ENCODE data around the gene CBARP.

Gene CBARP

GRCh38 chr19:1231729-1232637 is 5.8 kb downstream of the CBARP start (continued):
- TF ChIP-seq KLF1 (tag by site-specific recombination; IDR thresholded peaks at IDR 0.05): no peak; the same call in 1 of the 2 replicates
- TF ChIP-seq ZNF514 (tag by site-specific recombination; IDR thresholded peaks at IDR 0.05): no peak
- TF ChIP-seq ZNF677 (tag by site-specific recombination; IDR thresholded peaks at IDR 0.05): no peak
- TF ChIP-seq KLF10 (tag by site-specific recombination; IDR thresholded peaks at IDR 0.05): no peak
- no peak for TF ChIP-seq ZNF626 (tag by site-specific recombination; IDR thresholded peaks at IDR 0.05)
- no peak for TF ChIP-seq PRDM2 (tag by site-specific recombination; IDR thresholded peaks at IDR 0.05; ENCODE audit: borderline replicate concordance)
- TF ChIP-seq ELK4 (IDR thresholded peaks at IDR 0.05; ENCODE audit: borderline replicate concordance, low read depth, low read length): no peak
- TF ChIP-seq ZNF548 (tag by site-specific recombination; IDR thresholded peaks at IDR 0.05): no peak
- no peak for TF ChIP-seq ZFP3 (tag by site-specific recombination; IDR thresholded peaks at IDR 0.05; ENCODE audit: low read depth)
- TF ChIP-seq ZNF792 (tag by site-specific recombination; IDR thresholded peaks at IDR 0.05): no peak
- no peak for TF ChIP-seq HOXD13 (CRISPR knock-in tag; IDR thresholded peaks at IDR 0.05; ENCODE audit: borderline replicate concordance)
- no peak for TF ChIP-seq ZNF350 (tag by site-specific recombination; IDR thresholded peaks at IDR 0.05)
- TF ChIP-seq ZNF777 (tag by site-specific recombination; IDR thresholded peaks at IDR 0.05; ENCODE audit: borderline replicate concordance): no peak
- TF ChIP-seq GLI4 (tag by site-specific recombination; IDR thresholded peaks at IDR 0.05): no peak
- TF ChIP-seq ZNF555 (tag by site-specific recombination; conservative IDR thresholded peaks at IDR 0.05): no peak
- TF ChIP-seq ZNF211 (tag by site-specific recombination; IDR thresholded peaks at IDR 0.05; ENCODE audit: low read depth): no peak
- TF ChIP-seq ZNF704 (tag by site-specific recombination; IDR thresholded peaks at IDR 0.05): no peak
- no peak for TF ChIP-seq SP2 (tag by site-specific recombination; IDR thresholded peaks at IDR 0.05)
- no peak for TF ChIP-seq ZNF19 (tag by site-specific recombination; IDR thresholded peaks at IDR 0.05; ENCODE audit: low read depth)
- no peak for TF ChIP-seq ZNF639 (tag by site-specific recombination; IDR thresholded peaks at IDR 0.05)
- TF ChIP-seq ZNF670 (tag by site-specific recombination; IDR thresholded peaks at IDR 0.05; ENCODE audit: low read depth): no peak
- TF ChIP-seq ZNF114 (tag by site-specific recombination; IDR thresholded peaks at IDR 0.05): no peak
- peak; percentile 78 for TF ChIP-seq ZBTB8A (tag by site-specific recombination; IDR thresholded peaks at IDR 0.05)
- TF ChIP-seq ZNF157 (tag by site-specific recombination; IDR thresholded peaks at IDR 0.05): no peak
- peak; percentile 54 for TF ChIP-seq ZIC2 (tag by site-specific recombination; IDR thresholded peaks at IDR 0.05)
- peak; percentile 87 for TF ChIP-seq ZNF600 (tag by site-specific recombination; IDR thresholded peaks at IDR 0.05)
- peak; percentile 54; the same call in 1 of the 2 replicates for TF ChIP-seq ZBTB7A (tag by site-specific recombination; IDR thresholded peaks at IDR 0.05; ENCODE audit: low read depth)

All from HEK293 (cell line).